ENCODE data around the gene PPP3CB. TPM values are rescaled to one million over a fixed set of nuclear protein-coding genes. Genes with fewer than 3 reads are reported as not detected.
A peak's percentile ranks its signal among the peaks of the same experiment; 100 is the strongest.

PPP3CB gene
- total RNA-seq, 1 experiment from 2014 or later, result 35.7 TPM

DNA sequence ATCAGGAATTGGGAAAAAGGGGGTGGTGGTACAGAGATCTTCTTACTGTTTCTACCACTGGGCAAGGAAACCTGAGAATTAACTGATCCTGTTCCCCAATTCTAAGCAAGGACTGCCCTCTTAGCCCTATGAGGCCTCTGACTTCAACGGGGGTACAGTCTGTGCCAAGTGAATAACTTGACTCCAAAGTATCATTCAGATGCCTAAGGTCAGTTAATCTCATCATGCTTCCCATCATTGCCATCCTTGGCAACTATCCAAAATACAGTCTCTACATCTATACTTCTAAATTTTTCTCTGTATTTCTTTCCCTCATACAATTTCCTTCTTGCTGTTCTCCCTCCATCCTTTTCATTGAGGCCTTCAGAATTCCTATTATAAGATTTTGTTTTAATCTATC is 10.5 kb downstream of the PPP3CB start:
- peak; percentile 29 for DNase-seq (ENCODE audit: low read depth)

DNA sequence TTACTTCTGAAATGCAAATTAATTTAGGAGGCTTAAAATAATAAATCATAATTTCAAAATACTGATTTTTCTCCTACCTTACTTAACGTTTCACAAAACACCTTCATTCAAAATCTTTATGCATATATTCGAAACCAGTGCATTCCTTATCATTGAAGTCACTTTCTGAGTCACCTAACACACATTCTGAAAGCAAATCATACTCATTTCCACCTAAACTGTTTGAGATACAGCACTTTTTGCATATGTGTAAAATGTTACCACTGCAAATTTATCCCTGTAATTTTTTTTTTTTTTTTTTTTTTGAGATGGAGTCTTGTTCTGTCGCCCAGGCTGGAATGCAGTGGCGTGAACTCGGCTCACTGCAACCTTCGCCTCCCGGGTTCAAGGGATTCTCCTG is 15.7 kb downstream of the PPP3CB start:
- DNase-seq (ENCODE audit: low read depth), result peak; percentile 56

- peak; percentile 1 for DNase-seq (ENCODE audit: low read depth)
Observed at GRCh38 chr10:73478636-73479035, 17.2 kb downstream of the PPP3CB start.

GRCh38 chr10:73471226-73471625 is 24.6 kb downstream of the PPP3CB start:
- DNase-seq (ENCODE audit: low read depth), result no peak

DNA sequence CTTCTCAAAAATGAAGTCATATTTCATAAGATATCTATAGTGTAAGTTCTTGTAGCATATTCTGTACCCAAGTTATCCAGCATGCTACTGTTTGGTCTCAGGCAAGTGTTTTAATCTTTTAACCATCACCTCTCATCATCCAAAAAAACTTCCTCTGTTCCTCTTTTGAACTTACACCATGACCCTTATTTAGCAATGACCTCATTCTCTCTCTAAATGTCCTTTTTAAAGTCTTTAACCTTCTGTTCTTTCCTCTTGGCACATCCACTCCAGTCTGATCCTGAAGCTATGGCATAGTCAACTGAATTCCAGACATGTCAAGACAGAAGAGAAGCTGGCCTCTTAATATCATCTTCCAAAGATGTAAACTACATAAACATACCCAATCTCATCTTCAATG is 26.2 kb downstream of the PPP3CB start:
- DNase-seq (ENCODE audit: low read depth), result no peak

GRCh38 chr10:73467206-73467605 is 28.6 kb downstream of the PPP3CB start:
- DNase-seq (ENCODE audit: low read depth), result peak; percentile 17

DNA sequence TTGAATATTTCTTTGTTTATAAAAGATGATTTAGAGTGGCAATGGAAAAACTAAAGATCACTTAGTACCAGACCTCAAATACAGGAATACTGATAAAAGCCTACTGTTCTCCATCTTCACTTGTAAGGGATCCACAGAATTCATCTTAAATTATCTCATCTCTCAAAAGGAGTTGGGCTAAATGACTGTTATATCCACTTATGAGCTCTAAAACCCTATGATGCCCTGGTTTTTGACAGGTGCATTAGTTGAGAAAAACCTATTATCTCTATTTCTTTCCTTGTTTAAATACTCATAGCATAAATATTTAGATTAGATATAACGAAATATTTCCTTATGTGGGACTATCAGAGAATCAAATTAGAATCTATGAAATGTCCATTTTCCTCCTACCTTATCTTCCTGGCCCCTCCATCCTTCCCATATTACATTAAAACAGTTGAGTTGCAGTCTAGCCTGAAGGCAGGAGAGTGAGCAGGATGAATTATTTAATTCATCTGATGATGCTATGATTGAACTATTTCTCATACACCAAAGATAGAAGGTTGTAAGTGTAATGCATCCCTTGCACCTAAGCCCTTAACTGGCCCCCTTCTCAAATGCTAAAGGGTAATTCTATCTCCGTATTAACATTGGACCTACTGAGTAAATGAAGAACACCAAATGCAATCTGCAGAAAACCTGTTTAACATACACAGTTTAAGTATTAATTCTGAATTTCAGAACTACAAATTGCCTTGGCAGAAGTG is 29.7 kb downstream of the PPP3CB start:
- DNase-seq (ENCODE audit: low read depth), result no peak

- no peak for DNase-seq (ENCODE audit: low read depth)
Observed at GRCh38 chr10:73460897-73461296, 34.9 kb downstream of the PPP3CB start.

DNA sequence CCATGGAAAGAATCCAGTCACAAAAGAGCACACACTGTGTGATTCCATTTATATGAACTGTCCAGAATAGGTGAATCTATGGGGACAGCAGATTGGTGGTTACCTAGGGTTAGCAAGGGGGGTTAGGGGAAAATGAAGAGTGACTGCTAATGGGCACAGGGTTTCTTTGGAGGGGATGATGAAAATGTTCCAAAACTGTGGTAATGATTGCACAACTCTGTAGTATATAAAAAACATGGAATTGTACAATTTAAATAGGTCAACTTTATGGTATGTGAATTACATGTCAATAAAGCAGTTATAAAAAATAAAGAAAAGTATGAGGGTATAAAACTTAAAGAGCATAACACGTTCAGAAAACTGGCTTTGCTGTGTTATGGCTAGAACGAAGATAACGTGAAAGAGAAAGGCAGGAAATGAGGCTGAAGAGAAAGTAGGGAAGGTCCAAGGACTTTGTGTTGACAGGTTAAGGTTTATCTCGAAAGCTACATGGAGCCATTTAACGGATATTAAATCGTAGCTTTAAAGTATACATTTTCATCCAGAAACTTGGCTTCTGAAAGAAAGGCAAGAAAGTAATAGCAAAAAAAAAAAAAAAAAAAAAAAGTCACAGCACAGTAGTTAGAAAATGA is 36.0 kb downstream of the PPP3CB start:
- DNase-seq (ENCODE audit: low read depth), result no peak

DNA sequence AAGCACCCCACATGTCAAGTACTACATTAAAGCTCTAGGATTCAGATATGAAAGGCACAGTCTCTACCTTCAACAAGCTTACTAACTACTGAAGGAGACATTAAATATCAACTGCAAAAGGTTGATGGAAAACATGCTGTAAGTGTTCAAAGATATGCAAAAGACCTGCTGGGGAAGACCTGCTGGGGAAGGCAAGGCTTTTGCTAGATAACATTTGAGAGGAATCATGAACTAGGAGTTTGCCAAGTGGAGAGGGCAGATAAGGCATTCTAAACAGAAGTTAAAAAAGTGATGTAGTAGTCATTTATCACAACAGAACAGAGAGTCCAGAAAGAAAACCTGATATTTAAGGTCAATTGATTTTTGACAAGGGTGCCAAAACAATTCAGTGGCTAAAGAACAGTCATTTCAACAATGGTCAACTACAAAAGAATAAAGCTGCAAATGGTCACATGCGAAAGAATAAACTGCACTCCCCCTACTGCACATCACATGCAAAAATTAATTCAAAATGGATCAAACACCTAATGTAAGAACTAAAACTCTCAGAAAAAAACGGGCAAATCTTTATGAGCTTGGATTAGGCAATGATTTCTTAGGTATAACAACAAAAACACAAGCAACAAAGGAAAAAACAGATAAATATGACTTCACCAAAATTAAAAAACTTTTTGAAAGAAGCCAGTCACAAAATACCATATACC is 39.5 kb downstream of the PPP3CB start:
- no peak for DNase-seq (ENCODE audit: low read depth)

DNA sequence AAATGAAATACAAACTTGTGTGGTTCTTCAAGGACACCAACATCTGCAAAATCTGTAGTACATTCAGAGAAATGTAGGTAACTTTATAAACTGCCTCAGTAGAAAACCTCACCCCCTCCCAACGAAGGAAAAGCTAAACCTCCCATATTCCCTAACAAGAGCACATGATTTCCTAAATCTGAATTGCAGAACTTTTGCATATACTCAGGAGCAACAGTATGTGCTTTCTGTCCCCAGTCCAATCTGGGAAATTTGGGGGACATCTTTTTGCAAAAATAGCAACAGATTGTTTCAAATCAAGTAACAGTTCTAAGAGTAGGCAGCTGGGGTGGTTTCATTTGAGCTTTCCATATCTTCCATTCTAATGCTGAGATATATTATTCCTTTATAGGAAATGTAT is 46.7 kb downstream of the PPP3CB start:
- DNase-seq (ENCODE audit: low read depth), result no peak

- no peak for DNase-seq (ENCODE audit: low read depth)
Observed at GRCh38 chr10:73448384-73448783, 47.4 kb downstream of the PPP3CB start.

DNA sequence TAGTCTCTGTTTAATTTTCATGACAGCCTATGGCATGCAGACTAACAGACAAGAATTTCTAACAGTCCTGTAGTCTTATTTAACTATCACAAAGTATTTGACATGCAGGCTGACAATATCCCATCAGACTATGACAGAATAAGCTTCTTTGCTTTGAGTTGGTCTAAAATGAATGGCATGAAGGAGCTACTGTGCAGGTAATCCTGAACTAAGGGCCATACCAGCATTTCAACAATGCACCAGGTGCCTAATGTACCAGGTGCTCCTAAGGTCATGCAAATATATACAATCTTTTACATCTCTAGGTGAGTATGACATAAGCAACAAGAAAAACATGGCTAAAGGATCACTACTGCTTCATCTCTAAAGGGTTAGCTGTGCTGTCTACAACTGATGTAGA is 48.9 kb downstream of the PPP3CB start:
- no peak for DNase-seq (ENCODE audit: low read depth)

DNA sequence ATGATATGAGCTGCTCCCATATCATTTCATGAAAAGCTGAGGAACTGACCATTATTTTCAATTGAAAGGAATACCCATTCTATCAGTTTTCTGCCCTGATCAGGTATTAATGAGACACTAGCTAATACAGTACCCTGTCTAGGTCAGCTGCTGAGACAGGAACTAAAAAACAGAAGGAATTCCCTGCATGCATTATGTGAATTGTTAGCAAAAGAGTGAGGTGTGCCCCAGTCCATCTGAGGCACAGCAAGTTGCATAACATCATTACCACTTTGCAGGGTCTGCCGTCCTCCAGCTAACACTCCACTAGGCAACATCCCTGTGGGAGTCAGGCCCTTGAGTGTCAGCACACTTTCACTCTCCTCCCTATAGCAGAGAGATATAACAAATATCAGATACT is 51.4 kb downstream of the PPP3CB start:
- DNase-seq (ENCODE audit: low read depth), result no peak

DNA sequence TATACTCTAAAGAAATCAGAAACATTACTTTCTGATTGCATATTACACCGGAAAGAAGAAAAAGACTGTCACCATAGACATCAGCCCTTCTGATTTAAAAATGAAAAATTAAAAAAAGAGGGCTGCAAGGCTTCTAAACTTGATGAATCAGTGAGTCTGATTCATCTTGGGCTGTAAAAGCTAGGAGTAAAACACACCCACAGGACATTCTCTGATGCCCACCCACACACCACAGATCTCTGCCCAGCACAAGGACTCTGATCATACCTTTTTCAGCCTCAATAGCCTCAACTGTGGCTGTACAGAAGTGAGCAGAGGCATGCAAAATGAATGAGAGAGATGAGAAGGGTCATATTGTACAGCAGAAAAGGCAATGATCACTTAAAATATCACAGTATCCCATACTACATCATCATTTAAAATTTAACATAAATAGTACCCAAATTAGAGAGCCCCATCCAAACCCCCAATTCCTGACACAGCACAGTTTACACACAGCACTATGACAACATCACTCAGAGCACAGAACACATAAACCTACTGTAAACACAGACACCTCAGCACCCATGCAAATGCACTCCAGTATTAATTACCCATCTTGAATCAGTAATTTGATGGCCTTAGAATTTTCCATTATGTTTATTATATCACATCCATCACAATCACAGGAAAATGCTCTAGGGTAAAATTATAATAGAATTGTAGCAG is 56.1 kb downstream of the PPP3CB start:
- DNase-seq (ENCODE audit: low read depth), result peak; percentile 73

DNA sequence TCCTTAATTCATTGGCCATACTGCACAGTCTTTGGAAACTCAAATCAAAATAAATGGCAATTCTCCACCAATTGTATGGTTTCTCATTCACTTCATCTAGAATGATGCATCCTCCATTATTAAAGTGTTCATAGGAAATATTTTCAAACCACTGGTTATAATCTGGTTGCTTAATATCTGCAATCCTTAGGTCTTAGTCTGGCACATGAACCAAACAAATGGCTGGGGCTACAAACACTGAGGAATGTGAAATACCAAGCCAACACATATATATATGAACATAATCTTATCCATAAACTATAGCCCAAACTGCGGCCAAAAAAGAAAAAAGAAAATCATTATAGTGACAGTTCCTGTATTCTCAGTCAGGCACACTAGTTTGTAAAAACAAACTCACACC is 56.8 kb downstream of the PPP3CB start:
- DNase-seq (ENCODE audit: low read depth), result peak; percentile 12

DNA sequence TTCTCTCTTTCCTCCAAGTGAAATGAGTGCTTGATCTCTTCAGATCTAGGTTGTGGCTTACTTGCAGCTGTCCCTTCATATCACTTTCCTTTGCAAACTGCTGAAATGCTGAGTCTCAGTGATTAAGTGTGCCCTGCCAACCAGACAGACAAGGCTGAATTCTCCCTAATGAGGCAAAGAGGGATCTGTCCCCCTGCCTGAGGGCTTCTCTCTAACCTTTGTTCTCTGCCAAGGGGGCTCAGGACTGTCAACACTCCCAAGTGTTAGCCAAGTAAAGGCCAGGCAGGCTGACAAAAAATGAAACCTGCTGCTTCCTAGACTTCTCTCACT is 62.3 kb downstream of the PPP3CB start, which contains the start of gene MSS51:
TSS of gene MSS51 (minus strand) at position 24 of the 330 bp plus-strand sequence. CDS start 5,277 bp downstream, outside the sequence.
- peak; percentile 88 for DNase-seq (ENCODE audit: low read depth)

- no peak for DNase-seq (ENCODE audit: low read depth)
Observed at GRCh38 chr10:73432646-73433537, 62.9 kb downstream of the PPP3CB start.

- DNase-seq (ENCODE audit: low read depth), result no peak
Observed at GRCh38 chr10:73426318-73426717, 69.5 kb downstream of the PPP3CB start.

DNA sequence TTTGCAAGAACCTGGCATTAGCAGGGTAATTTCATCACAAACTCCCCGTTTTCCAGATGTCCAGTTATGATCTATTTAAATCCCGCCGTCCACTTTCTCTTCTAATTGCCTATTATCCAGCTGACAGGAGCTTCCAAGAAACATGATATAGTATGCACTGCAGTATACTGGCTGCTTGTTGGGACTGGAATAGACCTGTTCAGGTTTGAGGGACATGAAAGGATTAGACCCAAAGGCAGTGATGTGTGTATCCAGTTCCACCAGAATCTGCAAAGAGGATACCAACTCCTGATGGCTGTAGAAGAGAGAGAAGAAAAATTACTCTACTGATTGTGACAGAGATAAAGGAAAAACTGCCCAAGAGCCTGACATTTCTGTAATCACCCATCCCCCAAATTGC is 71.3 kb downstream of the PPP3CB start:
- DNase-seq (ENCODE audit: low read depth), result no peak

GRCh38 chr10:73423309-73423708 is 72.5 kb downstream of the PPP3CB start:
- DNase-seq (ENCODE audit: low read depth), result no peak

Measured in LHCN-M2 (cell line).